ENCODE measurements around the gene CASQ1. TPM values are rescaled to one million over a fixed set of nuclear protein-coding genes. Genes with fewer than 3 reads are reported as not detected.

Gene CASQ1
- total and polyA plus RNA-seq, 4 donors, result 0.08 to 0.37 (median 0.25) TPM

DNA sequence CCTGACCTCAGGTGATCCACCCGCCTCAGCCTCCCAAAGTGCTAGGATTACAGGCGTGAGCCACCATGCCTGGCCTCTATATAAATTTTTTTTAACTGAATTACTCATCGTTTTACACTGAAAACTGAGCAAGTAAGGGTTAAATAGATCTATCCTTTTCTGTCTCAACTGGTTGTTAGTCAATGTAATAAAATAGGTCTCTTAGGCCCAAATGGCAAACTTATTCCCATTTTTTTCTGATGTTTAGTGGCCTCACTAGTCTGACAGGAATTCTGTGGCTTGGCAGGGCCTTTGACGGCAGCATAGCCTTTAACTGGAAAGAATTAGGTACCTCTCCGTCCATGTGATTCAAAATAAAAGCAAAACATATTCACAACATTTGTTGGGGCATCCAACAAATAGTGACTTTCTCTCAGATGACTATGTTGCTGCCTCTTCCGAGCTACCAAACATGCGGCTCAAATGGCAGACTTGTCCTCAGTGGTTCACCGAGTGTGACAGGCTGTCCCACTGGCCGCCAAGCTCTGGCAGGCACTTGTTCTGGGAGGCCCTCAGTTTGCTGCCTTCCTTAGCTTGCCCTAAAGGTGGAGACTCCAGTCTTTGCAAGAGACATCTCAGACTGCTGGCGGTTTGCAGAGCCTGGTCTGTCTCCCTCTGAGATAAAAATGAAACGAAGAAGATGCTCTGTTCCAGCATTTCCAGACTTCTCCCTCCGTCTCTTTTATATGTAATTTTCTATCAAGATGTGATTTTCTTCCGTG is 21.6 kb upstream of the CASQ1 start:
- H3K4me3 ChIP-seq, result no peak overlapping the region
- WGBS, 2 donors, result 85 to 87% methylated on average over 13 of the region's 13 CpGs
- H3K36me3 ChIP-seq (ENCODE audit: control insufficient read depth in 4 of 4, insufficient read depth in 4 of 4, low read length in 4 of 4), result no peaks in the 10 kb centered on the region
- DNase-seq (no peak), ATAC-seq (ENCODE audit: insufficient read depth, low FRiP score) (no peak)
- no peaks in the 10 kb centered on the region for H3K9me3 ChIP-seq (ENCODE audit: control insufficient read depth in 4 of 4, insufficient read depth in 3 of 4, low read length in 3 of 4)
- H3K27ac ChIP-seq (ENCODE audit: low read depth in 1 of 2, low read length in 1 of 2), result no peak overlapping the region
- no peak overlapping the region for H3K9ac ChIP-seq (ENCODE audit: insufficient read depth in 1 of 2, low read length in 2 of 2)
- no peak for TF ChIP-seq CTCF (IDR thresholded peaks at IDR 0.05; ENCODE audit: control extremely low read depth, extremely low read depth)
- no peaks in the 10 kb centered on the region for H3K27me3 ChIP-seq (ENCODE audit: control insufficient read depth in 3 of 3, insufficient read depth in 3 of 3, low read length in 2 of 3)
- peaks cover 0 to 3% (median 0%) of the 10 kb centered on the region in 5 donors for H3K4me1 ChIP-seq (ENCODE audit: control insufficient read depth in 5 of 5, insufficient read depth in 5 of 5, low read length in 5 of 5)

GRCh38 chr1:160169553-160170399 is 20.6 kb upstream of the CASQ1 start:
- H3K4me3 ChIP-seq, result no peak overlapping the region
- no peaks in the 10 kb centered on the region for H3K9me3 ChIP-seq (ENCODE audit: control insufficient read depth in 4 of 4, insufficient read depth in 3 of 4, low read length in 3 of 4)
- ATAC-seq (ENCODE audit: insufficient read depth, low FRiP score) (no peak), DNase-seq (no peak)
- no peak for TF ChIP-seq CTCF (IDR thresholded peaks at IDR 0.05; ENCODE audit: control extremely low read depth, extremely low read depth)
- WGBS, 2 donors, result 42 to 53% methylated on average over 15 of the region's 15 CpGs
- H3K27me3 ChIP-seq (ENCODE audit: control insufficient read depth in 3 of 3, insufficient read depth in 3 of 3, low read length in 2 of 3), result no peaks in the 10 kb centered on the region
- H3K9ac ChIP-seq (ENCODE audit: insufficient read depth in 1 of 2, low read length in 2 of 2), result no peak overlapping the region
- no peak overlapping the region for H3K27ac ChIP-seq (ENCODE audit: low read depth in 1 of 2, low read length in 1 of 2)
- peaks cover 0 to 3% (median 0%) of the 10 kb centered on the region in 5 donors for H3K4me1 ChIP-seq (ENCODE audit: control insufficient read depth in 5 of 5, insufficient read depth in 5 of 5, low read length in 5 of 5)
- no peaks in the 10 kb centered on the region for H3K36me3 ChIP-seq (ENCODE audit: control insufficient read depth in 4 of 4, insufficient read depth in 4 of 4, low read length in 4 of 4)

DNA sequence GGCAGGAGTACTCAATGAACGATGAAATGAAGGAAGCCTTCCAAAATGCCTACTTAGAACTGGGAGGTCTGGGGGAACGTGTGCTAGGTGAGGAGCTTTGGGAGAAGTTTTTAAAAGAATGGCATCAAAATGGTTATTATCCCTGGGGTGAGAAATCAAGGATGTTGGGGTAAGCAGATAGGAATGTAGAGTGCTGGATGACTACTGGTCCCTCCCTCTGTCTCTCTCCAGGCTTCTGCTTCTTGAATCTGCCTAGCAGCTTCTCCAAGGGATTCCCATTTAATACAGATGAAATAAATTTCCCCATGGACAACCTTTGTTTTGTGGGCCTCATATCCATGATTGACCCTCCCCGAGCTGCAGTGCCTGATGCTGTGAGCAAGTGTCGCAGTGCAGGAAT is 19.0 kb upstream of the CASQ1 start:
- TF ChIP-seq CTCF (IDR thresholded peaks at IDR 0.05; ENCODE audit: control extremely low read depth, extremely low read depth), result no peak
- no peak for ATAC-seq (ENCODE audit: insufficient read depth, low FRiP score)
- H3K27me3 ChIP-seq (ENCODE audit: control insufficient read depth in 3 of 3, insufficient read depth in 3 of 3, low read length in 2 of 3), result no peaks in the 10 kb centered on the region
- H3K9ac ChIP-seq (ENCODE audit: insufficient read depth in 1 of 2, low read length in 2 of 2), result no peak overlapping the region
- H3K27ac ChIP-seq (ENCODE audit: low read depth in 1 of 2, low read length in 1 of 2), result no peak overlapping the region
- H3K36me3 ChIP-seq (ENCODE audit: control insufficient read depth in 4 of 4, insufficient read depth in 4 of 4, low read length in 4 of 4), result no peaks in the 10 kb centered on the region
- no peak for DNase-seq
- no peak overlapping the region for H3K4me3 ChIP-seq
- H3K4me1 ChIP-seq (ENCODE audit: control insufficient read depth in 5 of 5, insufficient read depth in 5 of 5, low read length in 5 of 5), result peaks cover 0 to 3% (median 0%) of the 10 kb centered on the region in 5 donors
- 89 to 93% methylated on average over 4 of the region's 4 CpGs for WGBS, 2 donors
- H3K9me3 ChIP-seq (ENCODE audit: control insufficient read depth in 4 of 4, insufficient read depth in 3 of 4, low read length in 3 of 4), result no peaks in the 10 kb centered on the region

Measured in lung (tissue), 12 donors.